D721Med (cell line): ENCODE measurements around the gene PREX1.

Source experiments
- DNase-seq: peaks from one replicate; pipeline ENCODE4 v3.0.0; 2011; ENCODE audit warnings: low spot score; ENCODE audit not compliant: insufficient read length
- FAIRE-seq: peaks from 2 replicates; lab custom pipeline; 2011; peaks lifted over from hg19 to GRCh38; lab: Jason Lieb, UNC
- TF ChIP-seq, protein P1 (sequence below): IDR thresholded peaks from 2 replicates; pipeline ENCODE4 v1.5.1; 2012; ENCODE audit warnings: mild to moderate bottlenecking, control low read depth; ENCODE audit not compliant: insufficient read depth; ENCODE audit errors: missing control alignments

Gene PREX1

DNA sequence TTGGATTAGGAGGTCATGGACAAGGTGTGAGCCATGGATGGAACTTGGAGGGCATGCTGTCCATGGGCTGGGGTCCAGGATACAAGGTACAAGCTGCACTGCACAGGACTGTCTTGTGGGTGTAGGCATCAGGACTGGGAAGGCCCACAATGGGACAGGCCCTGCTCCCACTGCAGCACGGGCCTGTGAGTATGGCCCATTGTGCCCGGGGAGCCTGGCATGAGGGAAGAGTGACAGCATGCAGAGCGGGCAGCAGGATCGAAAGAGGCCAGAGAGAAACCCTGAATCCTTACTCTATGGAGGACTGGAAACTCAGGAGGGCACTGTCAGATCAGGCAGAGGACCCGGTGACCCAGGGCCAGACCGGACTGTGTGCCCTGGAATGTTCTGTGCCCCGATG, 211.3 kb downstream of the PREX1 start:
- DNase-seq (no peak), FAIRE-seq (no peak)
- TF ChIP-seq, protein P1, sequence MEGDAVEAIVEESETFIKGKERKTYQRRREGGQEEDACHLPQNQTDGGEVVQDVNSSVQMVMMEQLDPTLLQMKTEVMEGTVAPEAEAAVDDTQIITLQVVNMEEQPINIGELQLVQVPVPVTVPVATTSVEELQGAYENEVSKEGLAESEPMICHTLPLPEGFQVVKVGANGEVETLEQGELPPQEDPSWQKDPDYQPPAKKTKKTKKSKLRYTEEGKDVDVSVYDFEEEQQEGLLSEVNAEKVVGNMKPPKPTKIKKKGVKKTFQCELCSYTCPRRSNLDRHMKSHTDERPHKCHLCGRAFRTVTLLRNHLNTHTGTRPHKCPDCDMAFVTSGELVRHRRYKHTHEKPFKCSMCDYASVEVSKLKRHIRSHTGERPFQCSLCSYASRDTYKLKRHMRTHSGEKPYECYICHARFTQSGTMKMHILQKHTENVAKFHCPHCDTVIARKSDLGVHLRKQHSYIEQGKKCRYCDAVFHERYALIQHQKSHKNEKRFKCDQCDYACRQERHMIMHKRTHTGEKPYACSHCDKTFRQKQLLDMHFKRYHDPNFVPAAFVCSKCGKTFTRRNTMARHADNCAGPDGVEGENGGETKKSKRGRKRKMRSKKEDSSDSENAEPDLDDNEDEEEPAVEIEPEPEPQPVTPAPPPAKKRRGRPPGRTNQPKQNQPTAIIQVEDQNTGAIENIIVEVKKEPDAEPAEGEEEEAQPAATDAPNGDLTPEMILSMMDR: no peak

GRCh38 chr20:48615871-48616270, 211.9 kb downstream of the PREX1 start:
- no peak for FAIRE-seq

DNA sequence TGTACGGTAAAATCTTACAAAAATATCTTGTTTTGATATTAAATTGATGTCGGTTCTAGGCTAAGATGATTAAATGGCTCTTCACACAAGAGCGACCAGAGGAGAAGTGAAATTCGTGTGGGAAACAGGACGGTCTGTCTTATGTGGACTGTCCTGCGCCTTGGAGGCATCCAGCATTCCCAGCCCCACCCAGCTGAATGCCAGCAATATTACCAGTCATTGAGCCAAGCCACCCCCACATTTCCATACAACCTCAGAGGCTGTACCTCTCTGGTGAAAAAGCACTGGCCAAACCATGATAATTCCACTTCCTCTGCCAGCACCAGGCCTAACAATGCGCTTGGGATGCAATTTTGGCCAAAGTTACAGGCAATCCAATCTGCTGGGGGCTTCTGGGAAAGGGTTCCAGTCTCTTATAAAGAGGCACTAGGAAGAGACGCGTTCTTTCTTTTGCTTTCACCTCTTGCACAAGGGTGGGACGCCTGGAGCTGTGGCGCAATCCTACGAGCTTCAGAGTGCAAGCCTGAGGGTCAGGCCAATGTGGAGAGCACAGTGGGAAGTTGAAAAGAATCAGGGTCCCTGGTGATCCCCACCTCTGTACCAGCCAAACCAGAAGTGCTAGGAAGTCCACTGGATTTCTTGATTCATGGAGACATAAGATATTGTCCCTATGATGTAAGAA, 213.1 kb downstream of the PREX1 start:
- TF ChIP-seq, protein P1: no peak
- FAIRE-seq: no peak
- DNase-seq: no peak

More at GRCh38 chr20:48615871-48616270, 211.9 kb downstream of the PREX1 start:
- no peak for DNase-seq
- TF ChIP-seq, protein P1: no peak

GRCh38 chr20:48613926-48614325, 213.9 kb downstream of the PREX1 start:
- FAIRE-seq: no peak

GRCh38 chr20:48612335-48612734, 215.5 kb downstream of the PREX1 start:
- FAIRE-seq (no peak), DNase-seq (no peak)
- TF ChIP-seq, protein P1: no peak

More at GRCh38 chr20:48613926-48614325, 213.9 kb downstream of the PREX1 start:
- no peak for DNase-seq
- TF ChIP-seq, protein P1: no peak

DNA sequence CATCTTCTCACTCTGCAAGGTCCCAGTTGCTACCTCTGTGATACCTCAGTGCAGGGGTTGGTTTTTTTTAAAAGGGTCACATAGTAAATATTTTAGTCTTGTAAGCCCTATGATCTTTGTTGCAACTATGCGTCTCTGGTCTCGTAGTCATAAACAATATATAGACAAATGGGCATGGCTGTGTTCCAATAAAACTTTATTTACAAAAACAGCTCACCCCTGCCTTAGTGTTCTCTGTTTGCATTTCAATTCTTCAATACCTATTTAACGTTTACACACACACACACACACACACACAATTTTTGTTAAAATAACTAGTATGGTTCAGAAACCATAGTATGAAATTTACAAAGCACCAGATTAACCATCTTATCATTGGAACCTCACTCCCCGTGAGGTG, 216.8 kb downstream of the PREX1 start:
- no peak for FAIRE-seq
- no peak for DNase-seq
- TF ChIP-seq, protein P1: no peak

GRCh38 chr20:48609491-48609978, 218.3 kb downstream of the PREX1 start:
- TF ChIP-seq, protein P1: no peak
- DNase-seq (no peak), FAIRE-seq (no peak)
